AG04450 (cell line): ENCODE data around the gene KCNK2. TPM values are rescaled to one million over a fixed set of nuclear protein-coding genes. Genes with fewer than 3 reads are reported as not detected.

ENCODE experiments used
- CTCF ChIA-PET: fragments of 300-600, 350-600 bp; formaldehyde crosslinking; extraction: SDS; loops from one replicate; lab custom pipeline; 2022; ENCODE audit warnings: antibody characterized with exemption, inconsistent platforms; lab: Charles Lee
- POLR2A ChIA-PET: fragments of 350-600 bp; formaldehyde crosslinking; extraction: SDS; loops from one replicate; lab custom pipeline; 2021; ENCODE audit warnings: antibody characterized with exemption, inconsistent platforms; lab: Yijun Ruan, JAX
- DNase-seq: peaks from one replicate; pipeline ENCODE4 v3.0.0-alpha.2; 2011; ENCODE audit warnings: low read depth, low spot score
- H3K27ac ChIP-seq: one replicate; pipeline ENCODE4 v1.5.1; 2012; ENCODE audit warnings: low read depth, low read length, control low read depth
- H3K27me3 ChIP-seq: one replicate; pipeline ENCODE4 v1.6.0; 2012; ENCODE audit warnings: low read length; ENCODE audit not compliant: control insufficient read depth, insufficient read depth
- H3K4me3 ChIP-seq: 2 replicates; pipeline ENCODE4 v1.5.1; 2011; ENCODE audit warnings: mild to moderate bottlenecking, low read depth, low read length, control low read depth
- H3K9me3 ChIP-seq: 2 replicates; pipeline ENCODE4 v1.5.1; 2012; ENCODE audit warnings: low read length; ENCODE audit not compliant: control insufficient read depth, insufficient read depth
- CTCF ChIP-seq: IDR thresholded peaks from 2 replicates; pipeline ENCODE4 v1.5.1; 2011; ENCODE audit warnings: low read depth, low read length, control low read depth, inconsistent platforms
- polyA minus RNA-seq: library from RNA; depleted of rRNA, polyadenylated mRNA; stranded (reverse); fragments of >200 nt; gene quantifications from 2 replicates; pipeline ENCODE4 v1.2.3, GENCODE V29; 2011; rRNA and poly(A)+ RNA removed
- polyA plus RNA-seq: library from polyadenylated mRNA; depleted of rRNA; stranded (reverse); fragments of >200 nt; gene quantifications from 2 replicates; pipeline ENCODE4 v1.2.3, GENCODE V29; 2011; rRNA removed

The KCNK2 gene
- polyA plus RNA-seq (19.7 and 22.8 TPM in 2 replicates), polyA minus RNA-seq (15.2 and 15.5 TPM in 2 replicates)

GRCh38 chr1:215082532-215083382, at the start of gene KCNK2:
KCNK2 (plus strand) TSS chr1:215082737; CDS start chr1:215083386, 649 bp downstream.
- ChIA-PET CTCF (interaction anchor here (0.6 to 2.4 kb wide), 3 partner anchors 192 to 443 kb away, joined by 3 to 14 read pairs (median 3); no protein-coding TSS in a partner anchor), POLR2A (interaction anchor here (0.6 kb wide), 1 partner anchor 417 kb away, joined by 3 read pairs; no protein-coding TSS in a partner anchor)
- H3K27ac ChIP-seq = peak within 1 kb of the TSS; percentile 31
- peak within 1 kb of the TSS; percentile 78 for H3K4me3 ChIP-seq
- no peaks in the 10 kb centered on the region; the same call in 1 of the 2 replicates for H3K9me3 ChIP-seq
- H3K27me3 ChIP-seq = no peaks in the 10 kb centered on the region
- no peak for DNase-seq
- TF ChIP-seq CTCF = peak; percentile 17; the same call in 1 of the 2 replicates

DNA sequence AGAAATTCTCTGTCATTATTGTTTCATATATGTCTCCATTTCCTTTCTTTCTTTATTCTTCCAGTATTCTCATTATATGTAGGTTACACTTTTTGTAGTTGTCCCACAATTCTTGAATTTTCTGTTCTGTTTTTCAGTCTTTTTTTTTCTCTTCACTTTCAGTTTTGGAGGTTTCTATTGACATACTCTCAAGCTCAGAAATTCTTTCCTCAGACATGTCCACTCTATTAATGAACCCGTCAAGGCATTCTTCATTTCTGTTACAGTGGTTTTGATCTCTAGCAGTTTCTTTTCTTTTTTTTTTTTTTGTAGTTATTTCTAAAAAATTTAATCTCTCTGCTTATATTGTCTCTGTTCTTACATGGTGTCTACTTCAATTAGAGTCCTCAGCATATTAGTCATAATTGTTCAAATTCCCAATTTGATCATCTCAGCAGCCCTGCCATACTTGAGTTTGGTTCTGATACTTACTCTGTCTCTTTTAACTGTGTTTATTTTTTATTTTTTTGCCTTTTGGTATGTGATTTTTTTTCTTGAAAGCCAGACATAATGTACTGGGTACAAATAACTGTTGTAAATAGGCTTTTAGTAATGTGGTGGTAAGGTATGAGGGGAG, 49.5 kb upstream of the KCNK2 start:
- H3K4me3 ChIP-seq = no peak overlapping the region
- ChIA-PET CTCF (no interaction called here), POLR2A (no interaction called here)

DNA sequence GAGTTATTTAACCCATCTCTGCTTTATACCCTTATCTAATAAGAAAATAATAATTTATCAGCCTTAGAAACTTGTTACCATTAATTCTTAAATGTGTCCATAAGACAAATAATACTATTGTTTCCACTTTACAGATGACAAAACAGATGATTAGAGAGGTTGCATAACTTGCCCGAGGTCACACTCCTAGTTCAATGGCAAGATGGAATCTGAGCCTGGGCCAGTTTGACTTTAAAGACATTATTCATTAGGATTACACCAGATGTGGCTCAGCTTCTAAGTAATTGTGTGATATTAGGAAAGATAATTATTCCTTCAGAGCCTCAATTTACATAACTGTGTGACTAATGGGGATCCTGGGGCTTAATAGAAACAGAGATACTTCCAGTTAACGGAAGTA, 42.3 kb upstream of the KCNK2 start:
- H3K4me3 ChIP-seq = no peak overlapping the region
- POLR2A ChIA-PET = no interaction called here
- H3K9me3 ChIP-seq = no peaks in the 10 kb centered on the region
- no peak for TF ChIP-seq CTCF
- CTCF ChIA-PET = no interaction called here
- no peak for DNase-seq
- H3K27ac ChIP-seq = no peak overlapping the region
- H3K27me3 ChIP-seq = no peaks in the 10 kb centered on the region

More for the DNA sequence above, 49.5 kb upstream of the KCNK2 start:
- TF ChIP-seq CTCF = no peak
- H3K27ac ChIP-seq = no peak overlapping the region
- no peak for DNase-seq
- H3K27me3 ChIP-seq = no peaks in the 10 kb centered on the region
- H3K9me3 ChIP-seq = no peaks in the 10 kb centered on the region

DNA sequence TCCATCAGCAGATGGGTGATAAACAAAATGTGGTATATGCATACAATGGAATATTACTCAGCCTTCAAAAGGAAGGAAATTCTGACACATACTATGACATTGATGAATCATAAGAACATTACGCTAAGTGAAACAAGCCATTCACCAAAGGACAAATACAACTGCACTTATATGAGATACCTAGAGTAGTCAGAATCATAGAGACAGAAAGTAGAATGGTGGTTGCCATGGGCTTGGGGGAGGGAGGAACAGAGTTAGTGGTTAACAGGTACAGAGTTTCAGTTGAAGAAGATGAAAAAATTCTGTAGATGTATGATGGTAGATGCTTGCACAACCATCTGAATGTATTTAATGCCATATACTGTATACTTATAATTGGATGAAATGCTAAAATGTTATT, 39.1 kb upstream of the KCNK2 start:
- no peak for DNase-seq
- Histone ChIP-seq H3K27ac (no peak overlapping the region), H3K27me3 (no peaks in the 10 kb centered on the region), H3K4me3 (no peak overlapping the region), H3K9me3 (no peaks in the 10 kb centered on the region)
- CTCF ChIA-PET = no interaction called here
- POLR2A ChIA-PET = no interaction called here
- no peak for TF ChIP-seq CTCF

DNA sequence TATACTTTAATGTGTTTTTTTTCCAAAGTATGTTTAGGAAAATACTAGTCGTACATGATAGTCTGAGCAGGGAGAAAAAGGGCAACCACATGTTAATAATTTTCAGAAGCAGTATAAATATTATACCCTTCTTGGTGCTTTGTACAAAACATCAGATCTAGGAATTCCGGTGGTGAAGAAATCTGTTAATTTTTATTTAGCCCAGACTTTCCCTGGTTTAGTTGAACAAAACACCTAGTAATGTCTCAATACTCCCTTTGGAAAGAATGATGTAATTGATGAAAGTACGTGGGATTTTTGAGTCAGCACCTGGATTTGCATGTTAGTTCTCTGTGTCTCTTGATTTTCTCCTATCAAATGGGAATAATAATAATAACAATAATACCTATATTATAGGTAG, 38.4 kb upstream of the KCNK2 start:
- H3K27ac ChIP-seq = no peak overlapping the region
- H3K9me3 ChIP-seq = no peaks in the 10 kb centered on the region
- H3K27me3 ChIP-seq = no peaks in the 10 kb centered on the region
- ChIA-PET POLR2A (no interaction called here), CTCF (no interaction called here)
- no peak for TF ChIP-seq CTCF
- no peak overlapping the region for H3K4me3 ChIP-seq
- DNase-seq = no peak
